Measurements from ENCODE around the gene AGFG2.

Gene AGFG2

GRCh38 chr7:100538348-100538653, 702 bp upstream of the AGFG2 start:
- Histone ChIP-seq H3K9me3 (ENCODE audit: control insufficient read depth, insufficient read depth, low read depth, low read length) (no peaks in the 10 kb centered on the region), H3K27ac (ENCODE audit: extremely low read depth, low read depth, low read length) (peak overlapping the region; percentile 3; the same call in 1 of the 2 replicates), H3K4me3 (ENCODE audit: low read depth, low read length) (peak overlapping the region; percentile 38), H3K36me3 (ENCODE audit: control insufficient read depth in 2 of 2, insufficient read depth in 1 of 2, low read length in 2 of 2) (no peaks in the 10 kb centered on the region), H3K4me1 (ENCODE audit: control insufficient read depth, insufficient read depth, low read length) (peaks cover 3% of the 10 kb centered on the region; the same call in 1 of the 2 replicates)
- ChIA-PET POLR2A (interaction anchor here (1.0 to 1.8 kb wide), 10 partner anchors 18 to 352 kb away, joined by 3 to 16 read pairs (median 5); partner anchors contain the start of genes FBXO24, LRCH4, MEPCE and PPP1R35), CTCF (interaction anchor here (0.8 to 0.9 kb wide), 2 partner anchors 68 to 69 kb away, joined by 3 read pairs; no protein-coding TSS in a partner anchor)
- TF ChIP-seq KLF7 (tag by site-specific recombination; IDR thresholded peaks at IDR 0.05; ENCODE audit: borderline replicate concordance) (no peak), ZNF529 (tag by site-specific recombination; IDR thresholded peaks at IDR 0.05; ENCODE audit: insufficient replicate concordance) (no peak), ZBTB21 (tag by site-specific recombination; IDR thresholded peaks at IDR 0.05) (no peak), ZNF501 (tag by site-specific recombination; IDR thresholded peaks at IDR 0.05) (0 out of 2 replicates have a peak, but pooled peaks have one; percentile 61), ZNF24 (tag by site-specific recombination; IDR thresholded peaks at IDR 0.05) (no peak), ZBTB1 (tag by site-specific recombination; IDR thresholded peaks at IDR 0.05) (no peak), ZNF629 (tag by site-specific recombination; IDR thresholded peaks at IDR 0.05) (no peak), ELK4 (IDR thresholded peaks at IDR 0.05; ENCODE audit: borderline replicate concordance, low read depth, low read length) (no peak), ZXDB (tag by site-specific recombination; IDR thresholded peaks at IDR 0.05) (no peak), ZNF394 (tag by site-specific recombination; IDR thresholded peaks at IDR 0.05; ENCODE audit: borderline replicate concordance) (no peak), ZNF391 (tag by site-specific recombination; IDR thresholded peaks at IDR 0.05; ENCODE audit: borderline replicate concordance, low read depth) (no peak), ZNF473 (tag by site-specific recombination; IDR thresholded peaks at IDR 0.05) (no peak), ZNF140 (tag by site-specific recombination; IDR thresholded peaks at IDR 0.05) (no peak), KLF16 (tag by site-specific recombination; IDR thresholded peaks at IDR 0.05) (no peak), INSM2 (tag by site-specific recombination; IDR thresholded peaks at IDR 0.05) (no peak), PRDM4 (tag by site-specific recombination; IDR thresholded peaks at IDR 0.05) (no peak), ZNF785 (tag by site-specific recombination; IDR thresholded peaks at IDR 0.05) (no peak), RBAK (tag by site-specific recombination; IDR thresholded peaks at IDR 0.05) (no peak), GLIS1 (tag by site-specific recombination; IDR thresholded peaks at IDR 0.05) (no peak), ZNF350 (tag by site-specific recombination; IDR thresholded peaks at IDR 0.05) (no peak), MYNN (tag by site-specific recombination; IDR thresholded peaks at IDR 0.05; ENCODE audit: borderline replicate concordance) (no peak), ZNF335 (tag by site-specific recombination; conservative IDR thresholded peaks at IDR 0.05) (peak; percentile 51), KLF17 (tag by site-specific recombination; IDR thresholded peaks at IDR 0.05) (peak; percentile 17; the same call in 1 of the 2 replicates), ZNF18 (tag by site-specific recombination; IDR thresholded peaks at IDR 0.05) (no peak), BCL6B (tag by site-specific recombination; IDR thresholded peaks at IDR 0.05) (no peak), ZNF792 (tag by site-specific recombination; IDR thresholded peaks at IDR 0.05) (no peak), YY2 (tag by site-specific recombination; IDR thresholded peaks at IDR 0.05) (no peak), ZNF677 (tag by site-specific recombination; IDR thresholded peaks at IDR 0.05) (no peak), ZNF600 (tag by site-specific recombination; IDR thresholded peaks at IDR 0.05) (peak; percentile 49; the same call in 1 of the 2 replicates), BCL11A (tag by site-specific recombination; IDR thresholded peaks at IDR 0.05; ENCODE audit: low read depth) (no peak), ZNF354C (tag by site-specific recombination; IDR thresholded peaks at IDR 0.05; ENCODE audit: borderline replicate concordance, low read depth) (no peak)
